Fibroblast of gingiva (primary cell): ENCODE data around the gene FOXN3.
"Not testable (repeated sequence)": the region's sequence is repeated elsewhere in the genome, so short reads cannot be mapped to it uniquely, and the experiment has no call there.

Source experiments
- DNase-seq: peaks from one replicate; pipeline ENCODE4 v3.0.0-alpha.2; 2011; ENCODE audit warnings: low read depth

Gene FOXN3

GRCh38 chr14:89228921-89229639, 188.0 kb downstream of the FOXN3 start:
- DNase-seq = peak; percentile 13

- no peak for DNase-seq
These were observed 189.6 kb downstream of the FOXN3 start for GRCh38 chr14:89227496-89227836.

- DNase-seq = no peak
These were observed 190.1 kb downstream of the FOXN3 start for GRCh38 chr14:89226801-89227495.

GRCh38 chr14:89225607-89226006, 191.4 kb downstream of the FOXN3 start:
- no peak for DNase-seq

- peak; percentile 84 for DNase-seq
These were observed 195.8 kb downstream of the FOXN3 start for GRCh38 chr14:89221109-89221810.

- DNase-seq = no peak
These were observed 198.0 kb downstream of the FOXN3 start for GRCh38 chr14:89219051-89219450.

GRCh38 chr14:89217891-89218290, 199.1 kb downstream of the FOXN3 start:
- no peak for DNase-seq

GRCh38 chr14:89215531-89215930, 201.5 kb downstream of the FOXN3 start:
- peak; percentile 34 for DNase-seq

GRCh38 chr14:89215114-89215513, 201.9 kb downstream of the FOXN3 start:
- DNase-seq = no peak

- DNase-seq = peak; percentile 42
These were observed 202.6 kb downstream of the FOXN3 start for GRCh38 chr14:89214221-89214965.

- no peak for DNase-seq
These were observed 204.4 kb downstream of the FOXN3 start for GRCh38 chr14:89212386-89213235.

GRCh38 chr14:89209558-89209957, 207.5 kb downstream of the FOXN3 start:
- DNase-seq = no peak

- peak; percentile 59 for DNase-seq
These were observed 209.1 kb downstream of the FOXN3 start for GRCh38 chr14:89207925-89208328.

GRCh38 chr14:89206389-89207031, 210.5 kb downstream of the FOXN3 start:
- peak; percentile 94 for DNase-seq

- no peak for DNase-seq
These were observed 211.8 kb downstream of the FOXN3 start for GRCh38 chr14:89205137-89205740.

- DNase-seq = no peak
These were observed 214.4 kb downstream of the FOXN3 start for GRCh38 chr14:89202413-89203190.

GRCh38 chr14:89201645-89202044, 215.4 kb downstream of the FOXN3 start:
- no peak for DNase-seq

- not testable (repeated sequence) for DNase-seq
These were observed 217.7 kb downstream of the FOXN3 start for GRCh38 chr14:89199357-89199756.

- DNase-seq = no peak
These were observed 218.3 kb downstream of the FOXN3 start for GRCh38 chr14:89198544-89199329.
